Fibroblast of villous mesenchyme (primary cell): ENCODE results near the gene SLIT1. TPM values are rescaled to one million over a fixed set of nuclear protein-coding genes. Genes with fewer than 3 reads are reported as not detected.

Experiments
- DNase-seq: peaks from one replicate; pipeline ENCODE4 v3.0.0-alpha.2; 2010; ENCODE audit warnings: low read depth
- H3K4me3 ChIP-seq: 2 replicates; pipeline ENCODE4 v1.5.1; 2011; ENCODE audit warnings: low read depth, mild to moderate bottlenecking, low read length
- total RNA-seq: library from RNA; depleted of rRNA; stranded (reverse); fragments of >200 nt; gene quantifications from 2 replicates; pipeline ENCODE4 v1.2.3, GENCODE V29; 2012
- TF ChIP-seq, protein P1 (sequence below): IDR thresholded peaks from 2 replicates; pipeline ENCODE4 v1.5.1; 2012; ENCODE audit warnings: low read depth, mild to moderate bottlenecking, low read length; ENCODE audit not compliant: insufficient read depth

SLIT1 gene
- total RNA-seq, 1 donor = not detected

DNA sequence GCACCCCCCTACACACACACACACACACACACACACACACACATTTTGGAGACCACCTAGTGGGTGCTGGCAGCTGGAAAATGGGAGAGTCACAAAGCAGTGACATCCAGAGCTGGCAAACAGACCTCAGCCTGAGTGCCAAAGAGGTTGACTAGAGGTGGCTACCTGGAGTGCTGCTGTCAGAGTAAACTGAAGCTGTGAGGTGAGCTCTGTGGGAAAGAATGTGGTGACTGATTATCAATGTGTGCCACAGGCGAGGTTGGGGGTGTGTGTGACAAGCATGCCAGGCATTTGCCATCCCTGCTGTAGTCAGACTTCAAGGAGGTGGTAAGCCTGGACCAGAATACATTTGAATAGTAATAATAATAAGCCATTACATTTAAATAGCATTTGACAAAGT lies 120.6 kb downstream of the SLIT1 start:
- DNase-seq = no peak

DNA sequence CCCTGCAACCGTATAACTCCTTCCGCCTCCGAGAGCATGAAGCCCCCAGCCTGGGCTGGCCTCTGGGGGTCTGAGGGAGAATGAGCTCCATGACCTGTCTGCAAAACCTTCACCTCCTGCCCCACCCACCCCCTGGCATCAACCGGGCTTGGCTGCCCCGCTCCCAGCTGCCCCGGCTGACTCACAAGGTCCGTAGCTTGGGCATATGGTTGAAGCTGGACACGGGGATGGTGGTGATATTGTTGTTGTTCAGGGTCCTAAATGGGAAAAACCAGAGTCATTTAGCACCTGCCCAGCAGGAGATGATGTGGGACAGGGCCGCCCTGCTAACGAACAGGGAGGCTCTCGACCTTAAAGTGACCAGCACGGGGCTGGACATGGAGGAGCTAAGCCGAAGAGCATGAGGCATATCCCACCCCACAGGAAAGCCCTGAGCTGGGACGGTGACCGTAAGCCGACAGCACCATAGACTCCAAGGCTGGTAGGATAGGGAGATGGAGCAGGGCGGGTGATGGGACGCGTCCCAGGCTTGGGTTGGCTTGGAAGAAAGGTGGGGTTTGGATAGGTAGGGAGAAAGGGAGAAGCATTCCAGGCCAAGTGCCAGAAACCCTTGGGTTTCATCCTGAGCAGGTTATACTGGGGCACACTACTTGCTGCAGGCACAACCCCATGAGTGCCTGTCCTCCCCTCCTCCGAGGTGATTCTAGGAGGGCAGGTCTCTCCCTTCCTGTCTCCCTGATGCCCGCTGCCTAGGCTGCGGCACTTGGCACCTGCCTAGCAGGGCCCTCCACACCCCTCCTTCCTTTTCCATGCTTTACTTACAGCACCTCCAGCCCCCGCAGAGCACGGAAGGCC lies 121.5 kb downstream of the SLIT1 start:
- H3K4me3 ChIP-seq = no peak overlapping the region
- no peak for DNase-seq
- TF ChIP-seq, protein P1, sequence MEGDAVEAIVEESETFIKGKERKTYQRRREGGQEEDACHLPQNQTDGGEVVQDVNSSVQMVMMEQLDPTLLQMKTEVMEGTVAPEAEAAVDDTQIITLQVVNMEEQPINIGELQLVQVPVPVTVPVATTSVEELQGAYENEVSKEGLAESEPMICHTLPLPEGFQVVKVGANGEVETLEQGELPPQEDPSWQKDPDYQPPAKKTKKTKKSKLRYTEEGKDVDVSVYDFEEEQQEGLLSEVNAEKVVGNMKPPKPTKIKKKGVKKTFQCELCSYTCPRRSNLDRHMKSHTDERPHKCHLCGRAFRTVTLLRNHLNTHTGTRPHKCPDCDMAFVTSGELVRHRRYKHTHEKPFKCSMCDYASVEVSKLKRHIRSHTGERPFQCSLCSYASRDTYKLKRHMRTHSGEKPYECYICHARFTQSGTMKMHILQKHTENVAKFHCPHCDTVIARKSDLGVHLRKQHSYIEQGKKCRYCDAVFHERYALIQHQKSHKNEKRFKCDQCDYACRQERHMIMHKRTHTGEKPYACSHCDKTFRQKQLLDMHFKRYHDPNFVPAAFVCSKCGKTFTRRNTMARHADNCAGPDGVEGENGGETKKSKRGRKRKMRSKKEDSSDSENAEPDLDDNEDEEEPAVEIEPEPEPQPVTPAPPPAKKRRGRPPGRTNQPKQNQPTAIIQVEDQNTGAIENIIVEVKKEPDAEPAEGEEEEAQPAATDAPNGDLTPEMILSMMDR = no peak

More for the DNA sequence above, 120.6 kb downstream of the SLIT1 start:
- TF ChIP-seq, protein P1 = no peak
- no peak overlapping the region for H3K4me3 ChIP-seq

DNA sequence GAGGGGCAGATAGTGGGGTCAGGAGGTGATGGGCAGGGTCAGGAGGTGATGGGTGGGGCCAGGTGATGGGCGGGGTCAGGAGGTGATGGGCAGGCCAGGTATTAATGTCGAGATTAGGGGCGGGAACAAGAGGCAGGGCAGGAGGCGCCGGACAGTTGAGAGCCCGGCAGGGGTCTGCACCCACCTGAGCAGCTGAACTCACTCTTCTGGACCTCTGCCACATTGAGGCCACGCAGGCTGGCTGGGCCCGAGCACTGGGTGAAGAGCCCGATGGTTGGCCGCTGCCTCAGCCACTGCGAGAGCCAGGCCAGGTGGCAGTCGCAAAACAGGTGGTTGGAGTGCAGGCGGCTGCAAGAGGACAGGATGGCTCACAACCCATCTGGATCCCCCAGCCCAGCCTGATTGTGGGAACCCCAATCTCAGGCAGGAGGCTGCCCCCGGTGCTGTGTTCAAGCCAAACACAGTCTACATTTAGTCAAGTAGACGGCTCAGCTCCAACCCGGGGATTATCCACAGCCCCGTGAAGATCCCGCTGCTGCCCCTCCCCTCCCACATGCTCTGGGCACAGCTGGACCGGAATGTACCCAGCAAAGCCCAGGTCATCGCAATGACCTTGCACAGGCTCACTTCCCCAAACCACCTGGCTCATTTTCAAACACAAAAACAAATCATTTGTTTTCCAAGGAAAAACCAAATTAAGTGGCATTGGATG lies 122.3 kb downstream of the SLIT1 start:
- no peak for DNase-seq
- TF ChIP-seq, protein P1 = no peak
- no peak overlapping the region for H3K4me3 ChIP-seq

GRCh38 chr10:97062456-97062855 lies 123.3 kb downstream of the SLIT1 start:
- no peak overlapping the region for H3K4me3 ChIP-seq
- TF ChIP-seq, protein P1 = no peak
- no peak for DNase-seq

DNA sequence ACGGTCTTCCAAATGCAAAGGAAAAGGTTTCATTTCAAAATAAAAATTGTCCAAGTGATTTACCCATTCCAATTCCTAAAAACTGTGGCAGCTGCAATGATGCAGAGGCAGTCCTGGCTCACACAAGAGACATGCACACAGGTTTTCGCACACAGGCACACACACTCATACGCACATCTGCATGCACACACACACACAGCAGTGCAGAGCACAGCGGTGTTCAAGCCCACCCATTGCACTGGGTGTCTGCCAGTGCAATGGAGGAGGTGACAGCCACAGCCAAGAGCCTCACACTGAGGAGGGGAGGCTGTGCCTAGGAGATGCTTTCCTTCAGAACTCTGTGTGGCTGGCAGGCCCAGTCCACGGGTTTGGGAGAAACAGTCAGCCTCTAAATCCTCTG lies 123.7 kb downstream of the SLIT1 start:
- DNase-seq = no peak
- no peak overlapping the region for H3K4me3 ChIP-seq
- TF ChIP-seq, protein P1 = no peak

DNA sequence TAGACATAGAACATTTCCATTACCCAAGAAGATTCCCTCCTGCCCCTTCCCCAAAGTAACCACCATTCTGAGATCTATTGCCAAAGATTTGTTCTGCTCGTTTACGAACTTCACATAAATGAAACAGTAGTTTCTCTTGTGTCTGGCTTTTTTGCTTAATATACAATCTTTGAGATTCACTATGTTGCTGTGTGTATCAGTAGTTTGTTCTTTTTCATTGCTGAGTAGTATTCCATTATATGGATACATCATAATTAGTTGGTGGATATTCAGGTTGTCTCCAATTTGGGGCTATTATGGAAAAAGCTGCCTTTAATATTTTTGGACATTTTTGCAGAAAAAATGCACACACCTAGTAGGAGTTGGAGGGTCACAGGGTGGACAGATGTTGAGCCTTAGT lies 124.3 kb downstream of the SLIT1 start:
- TF ChIP-seq, protein P1 = no peak
- no peak overlapping the region for H3K4me3 ChIP-seq
- DNase-seq = no peak
